Suprapubic skin (tissue), 3 donors: ENCODE measurements around the gene LRBA.

Experiments used
- CTCF ChIP-seq, 2 donors: fragments of 200-600 bp in 1 of 2; fragments of 450-650 bp in 1 of 2; sonication (generic) in 1 of 2; IDR thresholded peaks; one replicate each; pipeline ENCODE4 v1.5.1; 2016 to 2019; ENCODE audit warnings: antibody characterized with exemption in 2 of 2, mild to moderate bottlenecking in 1 of 2, moderate library complexity in 1 of 2
- EP300 ChIP-seq: sonication (generic); formaldehyde crosslinking; IDR thresholded peaks from one replicate; pipeline ENCODE4 v1.6.1; 2017; ENCODE audit warnings: antibody characterized with exemption

GRCh38 chr4:150382028-150382427 lies 633.1 kb downstream of the LRBA start:
- TF ChIP-seq CTCF (IDR thresholded peaks at IDR 0.05) (no peak), EP300 (no peak)
